OCI-M2 (cell line): ENCODE results near the gene ACTR6.
"Not testable (repeated sequence)": the region's sequence is repeated elsewhere in the genome, so short reads cannot be mapped to it uniquely, and the experiment has no call there.

Source experiments
- DNase-seq: peaks from one replicate; lab custom pipeline; 2025; ENCODE audit not compliant: unreplicated experiment; lab: John Stamatoyannopoulos, UW

ACTR6 gene

DNA sequence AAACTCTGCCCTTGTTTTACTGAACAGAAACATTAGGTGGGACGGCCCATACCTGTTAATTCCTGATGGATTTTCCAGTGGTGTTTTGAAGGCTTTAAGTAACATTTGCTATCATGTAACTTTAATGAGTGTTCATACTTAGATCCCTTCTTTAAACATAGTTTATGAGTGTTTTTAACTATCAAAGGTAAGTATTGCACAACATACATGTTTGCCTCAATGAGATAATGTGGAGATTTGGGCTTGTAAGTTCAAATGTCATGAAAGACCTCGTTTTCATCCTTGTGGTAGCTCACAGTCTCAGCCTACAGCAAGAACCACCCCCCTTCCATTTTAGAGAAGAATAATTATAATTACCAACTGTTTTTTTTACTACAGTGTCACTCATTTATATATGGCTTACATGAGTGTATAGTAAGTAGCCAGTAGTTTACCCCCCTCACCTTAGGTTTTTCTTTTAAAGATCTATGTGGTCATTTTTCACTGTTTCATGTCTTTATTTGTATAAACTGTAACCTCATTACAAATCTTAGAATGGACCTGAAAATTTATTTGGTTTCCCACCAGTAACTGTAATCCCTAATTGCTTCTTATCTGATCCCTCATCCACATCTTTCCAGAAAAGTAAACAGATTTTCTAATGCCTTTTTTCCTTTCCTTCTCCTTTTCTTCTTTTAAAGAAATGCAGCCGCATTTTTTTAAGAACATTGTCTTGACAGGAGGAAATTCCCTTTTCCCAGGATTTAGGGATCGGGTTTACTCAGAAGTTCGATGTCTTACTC lies 18.9 kb downstream of the ACTR6 start:
- no peak for DNase-seq

GRCh38 chr12:100221523-100221922 lies 20.9 kb downstream of the ACTR6 start:
- no peak for DNase-seq

GRCh38 chr12:100222173-100222572 lies 21.6 kb downstream of the ACTR6 start:
- not testable (repeated sequence) for DNase-seq

GRCh38 chr12:100225491-100225890 lies 24.9 kb downstream of the ACTR6 start:
- no peak for DNase-seq

GRCh38 chr12:100229036-100229635 lies 28.5 kb downstream of the ACTR6 start:
- no peak for DNase-seq

- DNase-seq, result no peak
These were observed 29.3 kb downstream of the ACTR6 start for GRCh38 chr12:100229876-100230275.

DNA sequence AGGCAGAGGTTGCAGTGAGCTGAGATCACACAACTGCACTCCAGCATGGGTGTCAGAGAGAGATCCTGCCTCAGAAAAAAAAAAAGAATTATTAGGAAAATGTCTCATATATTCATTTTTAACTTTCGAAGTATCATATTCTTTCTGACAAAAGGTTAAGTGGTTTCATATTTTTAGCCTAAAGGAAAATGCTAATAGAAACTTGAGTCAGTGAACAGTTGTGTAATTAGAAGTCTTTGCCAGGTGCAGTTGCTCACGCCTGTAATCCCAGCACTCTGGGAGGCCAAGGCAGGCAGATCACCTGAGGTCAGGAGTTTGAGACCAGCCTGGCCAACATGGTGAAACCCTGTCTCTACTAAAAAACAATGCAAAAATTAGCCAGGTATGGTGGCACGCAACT lies 31.3 kb downstream of the ACTR6 start:
- not testable (repeated sequence) for DNase-seq

GRCh38 chr12:100234166-100234565 lies 33.6 kb downstream of the ACTR6 start:
- no peak for DNase-seq

DNA sequence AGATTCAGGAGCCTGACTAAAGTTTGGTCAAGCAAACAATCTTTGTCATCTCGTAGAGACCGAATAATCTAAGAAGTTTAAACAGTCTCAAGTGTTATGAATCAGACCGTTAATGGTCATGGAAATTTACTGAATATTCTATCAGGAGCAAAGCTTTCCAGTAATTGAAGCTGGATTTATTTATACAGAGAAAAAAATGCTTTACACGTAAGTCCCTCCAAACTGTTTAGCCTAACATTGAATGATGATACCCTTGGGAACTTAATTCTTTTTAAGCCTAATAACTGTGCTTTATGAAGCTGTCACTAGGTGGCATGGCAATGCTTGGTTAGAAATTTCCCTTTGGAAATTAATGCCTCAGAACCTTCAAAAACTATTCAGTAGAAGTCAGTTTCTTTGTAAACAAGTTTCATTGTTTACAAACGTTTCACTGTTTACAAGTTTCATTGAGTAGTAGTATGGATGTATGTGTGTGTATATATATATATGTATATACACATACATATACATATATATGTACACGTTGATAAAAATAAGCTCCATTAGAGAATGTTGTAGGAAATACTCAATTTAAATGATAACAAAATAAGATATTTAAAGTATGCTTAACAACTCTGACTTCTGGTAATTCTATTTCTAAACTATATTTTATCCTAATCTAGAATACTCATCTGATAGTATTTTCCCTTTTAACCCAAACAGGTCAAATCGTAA lies 34.1 kb downstream of the ACTR6 start:
- no peak for DNase-seq

DNA sequence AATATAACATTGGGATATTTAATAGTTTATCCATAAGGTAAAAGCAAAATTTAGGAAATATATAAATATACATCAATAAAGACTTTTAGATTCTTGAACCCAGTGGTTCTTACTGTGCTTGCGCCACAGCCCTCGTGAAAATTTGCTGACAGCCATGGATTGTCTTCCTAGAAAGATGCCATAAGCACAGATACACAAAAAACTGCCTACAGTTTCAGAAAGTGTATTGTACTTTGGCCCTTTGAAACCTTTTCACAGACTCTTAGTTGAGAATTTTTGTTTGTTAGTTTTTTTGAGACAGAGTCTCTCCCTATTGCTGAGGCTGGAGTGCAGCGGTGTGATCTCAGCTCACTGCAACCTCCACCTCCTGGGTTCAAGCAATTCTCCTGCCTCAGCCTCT lies 38.2 kb downstream of the ACTR6 start:
- DNase-seq, result no peak

GRCh38 chr12:100239589-100239988 lies 39.0 kb downstream of the ACTR6 start:
- no peak for DNase-seq

GRCh38 chr12:100243137-100243536 lies 42.5 kb downstream of the ACTR6 start:
- DNase-seq, result no peak

DNA sequence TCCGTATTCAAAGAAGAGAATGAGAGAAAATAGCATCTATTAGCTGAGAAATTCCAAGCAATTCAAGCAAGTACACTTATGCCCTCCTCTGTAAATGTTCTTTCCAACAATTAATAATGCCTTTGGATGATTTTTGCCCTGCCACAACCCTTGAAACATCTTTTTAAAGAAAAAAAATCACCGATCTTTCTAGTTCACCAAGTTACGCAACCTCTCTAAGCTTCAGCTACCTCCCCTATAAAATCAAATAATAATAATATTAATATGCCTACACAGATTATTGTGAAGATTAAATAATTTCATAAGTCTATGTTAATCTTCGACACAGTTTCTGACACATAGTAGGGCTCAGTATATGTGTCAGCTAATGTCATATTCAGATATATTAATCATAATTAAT lies 47.1 kb downstream of the ACTR6 start:
- no peak for DNase-seq

DNA sequence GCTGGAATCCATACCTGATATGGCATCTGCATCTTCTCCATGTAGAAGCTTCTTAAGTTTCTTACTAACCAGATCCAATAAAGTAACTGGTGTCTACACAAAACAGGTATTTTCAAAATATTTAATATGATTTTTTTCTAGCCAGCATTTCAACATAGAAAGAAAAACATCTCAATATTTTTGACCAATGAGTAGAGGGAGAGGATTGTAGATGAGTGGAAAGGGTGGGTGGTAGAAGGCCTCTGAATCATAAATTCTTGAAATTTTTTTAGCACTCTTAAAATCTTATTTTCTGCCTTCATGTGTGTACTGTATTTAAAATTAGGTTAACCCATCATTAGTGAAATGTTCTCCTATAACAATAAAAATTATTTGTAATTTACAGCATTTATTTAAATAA lies 48.3 kb downstream of the ACTR6 start:
- DNase-seq, result no peak

DNA sequence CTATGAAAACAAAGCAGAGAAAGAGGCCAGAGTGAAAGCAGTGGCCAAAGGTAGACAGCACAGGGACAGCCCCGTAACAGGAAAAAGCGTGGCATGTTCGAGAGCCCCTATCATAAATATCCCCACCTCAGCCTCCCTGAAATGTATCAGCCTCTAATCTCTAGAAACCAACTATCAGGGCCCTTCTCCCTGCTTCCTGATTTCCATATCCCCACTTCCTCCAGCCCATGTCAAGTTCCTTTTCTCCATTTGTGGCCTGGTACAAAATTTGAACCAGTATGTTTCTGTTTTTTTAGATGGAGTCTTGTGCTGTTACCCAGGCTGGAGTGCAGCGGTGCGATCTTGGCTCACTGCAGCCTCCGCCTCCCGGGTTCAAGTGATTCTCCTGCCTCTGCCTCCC lies 49.3 kb downstream of the ACTR6 start:
- no peak for DNase-seq

DNA sequence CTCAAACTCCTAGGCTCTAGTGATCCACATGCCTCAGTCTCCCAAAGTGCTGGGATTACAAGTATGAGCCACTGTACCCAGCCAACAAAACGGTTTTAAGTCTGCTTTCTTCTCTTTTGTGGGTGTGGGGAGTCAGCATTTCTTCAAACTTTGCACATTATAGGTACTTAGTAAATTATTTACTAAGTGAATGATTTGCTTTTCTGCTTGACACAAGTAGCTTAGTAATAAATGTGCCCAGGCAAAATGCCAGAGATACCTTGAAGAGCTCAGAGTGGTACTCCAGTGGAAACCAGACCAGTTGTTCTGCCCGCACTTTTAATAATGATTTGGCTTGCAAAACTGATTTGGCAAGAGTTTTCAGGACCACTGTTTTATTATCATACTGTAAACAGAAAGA lies 51.3 kb downstream of the ACTR6 start:
- DNase-seq, result no peak

GRCh38 chr12:100253437-100253836 lies 52.8 kb downstream of the ACTR6 start:
- no peak for DNase-seq

DNA sequence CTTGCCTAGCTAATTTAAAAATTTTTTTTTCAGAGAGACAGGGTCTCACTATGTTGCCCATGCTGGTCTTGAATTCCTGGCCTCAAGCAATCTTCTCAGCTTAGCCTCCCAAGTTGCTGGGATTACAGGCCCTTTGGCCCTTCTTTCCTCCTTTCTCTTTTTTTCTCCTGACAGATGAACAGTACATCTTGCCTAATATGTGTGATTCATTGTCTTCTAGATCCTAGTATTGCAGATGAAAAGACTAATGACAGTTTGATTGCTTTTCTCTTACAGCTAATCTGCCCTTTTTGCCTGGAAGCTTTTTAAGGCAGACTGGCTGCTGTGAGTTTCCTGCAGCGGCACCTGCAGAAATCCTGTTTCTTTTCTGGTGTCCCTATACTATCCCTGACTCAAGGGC lies 54.3 kb downstream of the ACTR6 start:
- no peak for DNase-seq

GRCh38 chr12:100258127-100258526 lies 57.5 kb downstream of the ACTR6 start:
- no peak for DNase-seq

DNA sequence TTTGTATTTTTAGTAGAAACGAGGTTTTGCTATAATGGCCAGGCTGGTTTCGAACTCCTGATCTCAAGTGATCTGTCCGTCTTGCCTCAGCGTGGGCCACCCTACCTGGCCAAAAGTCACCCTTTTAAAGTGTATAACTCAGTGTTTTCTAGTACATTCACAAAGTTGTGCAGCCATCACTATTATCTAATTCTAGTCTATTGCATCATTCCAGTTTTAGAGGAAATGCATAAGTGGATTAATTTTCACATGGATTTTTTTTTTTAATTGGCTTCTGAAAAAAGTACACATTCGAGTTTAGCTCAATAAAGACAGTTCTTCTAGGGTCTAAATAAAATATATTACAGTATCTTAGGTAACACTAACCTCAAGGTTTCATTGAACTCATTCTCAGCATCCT lies 62.5 kb downstream of the ACTR6 start:
- DNase-seq, result no peak

GRCh38 chr12:100265107-100265506 lies 64.5 kb downstream of the ACTR6 start:
- not testable (repeated sequence) for DNase-seq
